Dedifferentiated amniotic fluid mesenchymal stem cell (primary cell): ENCODE measurements around the gene ABCC4.

Source experiments
- DNase-seq: peaks from one replicate; pipeline ENCODE4 v3.0.0-alpha.2; 2016; ENCODE audit errors: extremely low spot score

The ABCC4 gene

GRCh38 chr13:94992036-94992960, 309.0 kb downstream of the ABCC4 start:
- DNase-seq = no peak

- DNase-seq = no peak
These were observed 312.6 kb downstream of the ABCC4 start for GRCh38 chr13:94988654-94989053.

- DNase-seq = no peak
These were observed 313.4 kb downstream of the ABCC4 start for GRCh38 chr13:94987869-94988268.

- DNase-seq = no peak
These were observed 314.2 kb downstream of the ABCC4 start for GRCh38 chr13:94987081-94987480.

- no peak for DNase-seq
These were observed 316.3 kb downstream of the ABCC4 start for GRCh38 chr13:94984958-94985357.

- DNase-seq = no peak
These were observed 322.7 kb downstream of the ABCC4 start for GRCh38 chr13:94978516-94978915.

- DNase-seq = no peak
These were observed 327.0 kb downstream of the ABCC4 start for GRCh38 chr13:94974015-94974951.

- DNase-seq = no peak
These were observed 329.0 kb downstream of the ABCC4 start for GRCh38 chr13:94972262-94972661.
